Measurements from ENCODE around the gene PIEZO2.

GRCh38 chr18:10893761-10894160 is 255.6 kb downstream of the PIEZO2 start:
- no peak for TF ChIP-seq CTCF (IDR thresholded peaks at IDR 0.05)
- no peak for TF ChIP-seq POLR2A (IDR thresholded peaks at IDR 0.05)

Measured in esophagus squamous epithelium (tissue), 4 donors.